Heart left ventricle (tissue), 16 donors: ENCODE data around the gene SERPINB12. TPM values are rescaled to one million over a fixed set of nuclear protein-coding genes. Genes with fewer than 3 reads are reported as not detected.
A peak's percentile ranks its signal among the peaks of the same experiment; 100 is the strongest.

Experiments
- ATAC-seq, 4 donors: fragments of 200-7000 bp; cut with Tn5 transposase; one replicate each; pipeline ENCODE4 v1.9.1; 2020 to 2022; ENCODE audit warnings: moderate library complexity in 4 of 4, mild to moderate bottlenecking in 3 of 4, moderate number of reproducible peaks in 1 of 4
- DNase-seq, 5 donors: peaks; one replicate each; pipeline ENCODE4 v3.0.0-alpha.2; 2020
- H3K27ac ChIP-seq, 12 donors: fragments of 200-600 bp; sonication (generic) in 4 of 12; one replicate each; pipeline versions ENCODE4 v1.5.0 to v1.8.0; 2016 to 2022; ENCODE audit warnings: mild to moderate bottlenecking in 2 of 12
- H3K27me3 ChIP-seq, 9 donors: fragments of 200-600 bp; sonication (generic) in 2 of 9; one replicate each; pipeline versions ENCODE4 v1.5.1 to v1.8.0; 2016 to 2022; ENCODE audit warnings: mild to moderate bottlenecking in 3 of 9
- H3K36me3 ChIP-seq, 9 donors: fragments of 200-600 bp; sonication (generic) in 2 of 9; one replicate each; pipeline versions ENCODE4 v1.5.0 to v1.8.0; 2018 to 2022; ENCODE audit warnings: mild to moderate bottlenecking in 2 of 9
- H3K4me1 ChIP-seq, 12 donors: fragments of 200-600 bp; sonication (generic) in 4 of 12; one replicate each; pipeline versions ENCODE4 v1.5.0 to v1.8.0; 2016 to 2022; ENCODE audit warnings: mild to moderate bottlenecking in 3 of 12
- H3K4me3 ChIP-seq, 12 donors: fragments of 200-600 bp; sonication (generic) in 4 of 12; one replicate each; pipeline versions ENCODE4 v1.5.0 to v1.8.0; 2017 to 2022; ENCODE audit warnings: mild to moderate bottlenecking in 9 of 12, moderate library complexity in 4 of 12
- H3K9me3 ChIP-seq, 12 donors: fragments of 200-600 bp; sonication (generic) in 4 of 12; one replicate each; pipeline versions ENCODE4 v1.5.0 to v1.8.0; 2016 to 2022; ENCODE audit warnings: mild to moderate bottlenecking in 1 of 12
- POLR2A ChIP-seq, 2 donors: fragments of 450-650 bp; IDR thresholded peaks; one replicate each; pipeline ENCODE4 v1.6.1; 2017; ENCODE audit warnings: antibody characterized with exemption in 2 of 2, mild to moderate bottlenecking in 2 of 2, moderate library complexity in 2 of 2
- WGBS, 4 donors: extraction: QIAGEN DNeasy Blood & Tissue Kit in 2 of 4; methylation state at CpG; one replicate each; pipeline versions ENCODE4 v1.1.5 to v1.1.7; 2013 to 2018; 5-methylcytosine and 5-hydroxymethylcytosine counted together
- intact Hi-C, 10 donors: fragments of 100-400 bp; cut with DNase I; formaldehyde crosslinking; loops; one replicate each; pipeline versions ENCODE4 v1.11.1 to v1.14.2; 2022
- polyA plus RNA-seq, 2 donors: library from polyadenylated mRNA; stranded (reverse); fragments of 200-250 nt; gene quantifications; one replicate each; pipeline ENCODE4 v1.2.3, GENCODE V29; 2013
- total RNA-seq, 9 donors: library from RNA; depleted of rRNA in 2 of 9; stranded (reverse); fragments of >200 nt in 2 of 9; fragmentation: NEBNext Ultra II Directional in 3 of 9; extraction: Animal tissue kit (Norgen Biotek cat#: 25700) in 3 of 9; gene quantifications; one replicate each; pipeline versions ENCODE4 v1.1.0 to v1.2.4, GENCODE V29; 2016 to 2023
- TF ChIP-seq, protein P1 (sequence below), 12 donors: fragments of 200-600 bp; sonication (generic) in 4 of 12; IDR thresholded peaks; one replicate each; pipeline versions ENCODE4 v1.5.0 to v1.8.0; 2018 to 2022; ENCODE audit warnings: antibody characterized with exemption in 12 of 12, mild to moderate bottlenecking in 5 of 12
- donor health status: ischemic (EF 13 %, LVEDD 7.1; RV severe dilation, severe dysfunction).
- donor health status: healthy with polysubstance abuse.
- donor health status: DM: no; HTN: yes; CAD: no.
- donor health status: DM: no; HTN: no; CAD: no.
- donor health status: ischemic (EF 25% LVEDD 6.9; RV normal size, moderate dysfunction).
- donor health status: ischemic (EF 25% LVEDD 5.7; RV mildly dilated, moderate dysfunction).
- donor health status: healthy.
- donor health status: DM: yes; HTN: yes; CAD: no.
- donor health status: ischemic (EF 35%, LVEDD 5.7; RV mildly dilated, moderate dysfunction).
- donor health status: nonischemic (EF 11% LVEDD 7.7; RV severe dilation, severe dysfunction).
- donor health status: DM: yes; HTN: yes; CAD: no.
- donor health status: PGD.
- donor health status: ischemic (EF 29% LVEDD 5.4; RV normal size, mild dysfunction).
- donor health status: nonischemic (EF 23%, LVEDD 6.1; RV moderate dilation, normal function).

Gene SERPINB12
- total and polyA plus RNA-seq, 11 donors = not detected

DNA sequence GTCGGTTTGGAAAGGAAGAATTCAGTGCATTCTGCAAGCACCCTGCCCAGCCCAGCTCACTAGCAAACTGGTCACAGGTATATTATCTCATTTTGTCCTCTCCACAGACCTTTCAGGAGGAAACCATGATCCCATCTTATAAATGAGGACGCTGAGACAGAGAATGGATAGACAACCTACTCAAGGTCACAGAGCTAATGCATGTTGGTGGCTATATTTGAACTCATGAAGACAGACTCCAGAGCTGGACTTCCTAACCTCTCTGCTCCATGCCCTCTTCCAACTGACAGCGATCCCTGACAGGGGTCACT, 35.9 kb upstream of the SERPINB12 start:
- TF ChIP-seq, protein P1, sequence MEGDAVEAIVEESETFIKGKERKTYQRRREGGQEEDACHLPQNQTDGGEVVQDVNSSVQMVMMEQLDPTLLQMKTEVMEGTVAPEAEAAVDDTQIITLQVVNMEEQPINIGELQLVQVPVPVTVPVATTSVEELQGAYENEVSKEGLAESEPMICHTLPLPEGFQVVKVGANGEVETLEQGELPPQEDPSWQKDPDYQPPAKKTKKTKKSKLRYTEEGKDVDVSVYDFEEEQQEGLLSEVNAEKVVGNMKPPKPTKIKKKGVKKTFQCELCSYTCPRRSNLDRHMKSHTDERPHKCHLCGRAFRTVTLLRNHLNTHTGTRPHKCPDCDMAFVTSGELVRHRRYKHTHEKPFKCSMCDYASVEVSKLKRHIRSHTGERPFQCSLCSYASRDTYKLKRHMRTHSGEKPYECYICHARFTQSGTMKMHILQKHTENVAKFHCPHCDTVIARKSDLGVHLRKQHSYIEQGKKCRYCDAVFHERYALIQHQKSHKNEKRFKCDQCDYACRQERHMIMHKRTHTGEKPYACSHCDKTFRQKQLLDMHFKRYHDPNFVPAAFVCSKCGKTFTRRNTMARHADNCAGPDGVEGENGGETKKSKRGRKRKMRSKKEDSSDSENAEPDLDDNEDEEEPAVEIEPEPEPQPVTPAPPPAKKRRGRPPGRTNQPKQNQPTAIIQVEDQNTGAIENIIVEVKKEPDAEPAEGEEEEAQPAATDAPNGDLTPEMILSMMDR (IDR thresholded peaks at IDR 0.05) = no peak
- TF ChIP-seq POLR2A (IDR thresholded peaks at IDR 0.05) = no peak
- Histone ChIP-seq H3K27me3 (peaks cover 0 to 16% (median 0%) of the 10 kb centered on the region in 9 donors), H3K27ac (no peak overlapping the region), H3K36me3 (no peaks in the 10 kb centered on the region), H3K4me3 (no peak overlapping the region), H3K9me3 (no peaks in the 10 kb centered on the region), H3K4me1 (no peaks in the 10 kb centered on the region)
- 59 to 72% (median 67%) methylated on average over 3 of the region's 3 CpGs for WGBS, 4 donors
- ATAC-seq (no peak), DNase-seq (no peak)
- intact Hi-C loops = no loop called here

- Histone ChIP-seq H3K4me1 (no peaks in the 10 kb centered on the region), H3K36me3 (no peaks in the 10 kb centered on the region), H3K27ac (no peak overlapping the region), H3K9me3 (no peaks in the 10 kb centered on the region), H3K27me3 (peaks cover 0 to 16% (median 0%) of the 10 kb centered on the region in 9 donors), H3K4me3 (no peak overlapping the region)
- no peak for TF ChIP-seq POLR2A (IDR thresholded peaks at IDR 0.05)
- TF ChIP-seq, protein P1 (IDR thresholded peaks at IDR 0.05) = no peak
- intact Hi-C loops = no loop called here
- no peak for DNase-seq
- no peak for ATAC-seq
- WGBS, 4 donors = 41 to 52% (median 48%) methylated on average over 3 of the region's 3 CpGs
Observed at GRCh38 chr18:63508596-63508995, 33.6 kb upstream of the SERPINB12 start.

- Histone ChIP-seq H3K4me1 (no peaks in the 10 kb centered on the region), H3K9me3 (no peaks in the 10 kb centered on the region), H3K36me3 (no peaks in the 10 kb centered on the region), H3K27me3 (peaks cover 0 to 8% (median 0%) of the 10 kb centered on the region in 9 donors), H3K4me3 (no peak overlapping the region), H3K27ac (no peak overlapping the region)
- ATAC-seq (peak in 2 of 4 donors; percentile 42 to 46), DNase-seq (no peak)
- TF ChIP-seq, protein P1 (IDR thresholded peaks at IDR 0.05) = peak in 10 of 12 donors; percentile 25 to 56 (median 44)
- TF ChIP-seq POLR2A (IDR thresholded peaks at IDR 0.05) = no peak
- intact Hi-C loops = loop anchor here in 4 of 10 donors (10.0 kb wide), 3 partner anchors 334 to 484 kb away; partner anchors contain the start of gene SERPINB8 (in 1 of the 4)
- 20 to 30% (median 22%) methylated on average over 7 of the region's 7 CpGs for WGBS, 4 donors
Observed at GRCh38 chr18:63511285-63511684, 30.9 kb upstream of the SERPINB12 start.

DNA sequence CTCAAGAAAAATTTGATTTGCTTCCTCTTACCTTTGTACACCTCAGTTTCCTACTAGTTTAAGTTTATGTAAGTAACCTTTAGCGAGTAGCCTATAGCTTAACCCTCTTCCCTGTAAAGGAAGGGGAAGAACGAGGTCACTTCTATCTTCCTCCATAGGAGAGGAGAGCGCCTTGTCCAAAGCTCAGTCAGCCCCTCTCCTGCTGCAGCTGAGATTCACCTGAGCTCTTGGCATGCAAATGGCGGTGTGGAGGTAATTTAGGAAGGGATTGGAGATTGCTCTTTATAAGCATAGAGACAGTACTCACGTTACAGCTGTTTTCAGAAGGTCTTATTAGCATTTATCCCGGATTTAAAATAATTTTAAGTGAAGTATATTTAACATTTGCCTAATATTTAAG, 27.8 kb upstream of the SERPINB12 start:
- DNase-seq = no peak
- intact Hi-C loops = loop anchor here in 4 of 10 donors (10.0 kb wide), 3 partner anchors 330 to 480 kb away; partner anchors contain the start of gene SERPINB8 (in 1 of the 4)
- 54 to 65% (median 61%) methylated on average over 6 of the region's 6 CpGs for WGBS, 4 donors
- no peaks in the 10 kb centered on the region for H3K36me3 ChIP-seq
- H3K27ac ChIP-seq = no peak overlapping the region
- no peaks in the 10 kb centered on the region for H3K9me3 ChIP-seq
- no peak overlapping the region for H3K4me3 ChIP-seq
- TF ChIP-seq, protein P1 (IDR thresholded peaks at IDR 0.05) = no peak
- no peak for TF ChIP-seq POLR2A (IDR thresholded peaks at IDR 0.05)
- peaks cover 0 to 12% (median 0%) of the 10 kb centered on the region in 9 donors for H3K27me3 ChIP-seq
- ATAC-seq = no peak
- no peaks in the 10 kb centered on the region for H3K4me1 ChIP-seq
